GM15510 (cell line): ENCODE results near the gene C11orf91.

Experiments
- POLR2A ChIP-seq: IDR thresholded peaks from 3 replicates; pipeline ENCODE4 v1.6.1; 2011; ENCODE audit warnings: borderline replicate concordance; ENCODE audit not compliant: insufficient read length; ENCODE audit errors: extremely low read depth

C11orf91 gene

DNA sequence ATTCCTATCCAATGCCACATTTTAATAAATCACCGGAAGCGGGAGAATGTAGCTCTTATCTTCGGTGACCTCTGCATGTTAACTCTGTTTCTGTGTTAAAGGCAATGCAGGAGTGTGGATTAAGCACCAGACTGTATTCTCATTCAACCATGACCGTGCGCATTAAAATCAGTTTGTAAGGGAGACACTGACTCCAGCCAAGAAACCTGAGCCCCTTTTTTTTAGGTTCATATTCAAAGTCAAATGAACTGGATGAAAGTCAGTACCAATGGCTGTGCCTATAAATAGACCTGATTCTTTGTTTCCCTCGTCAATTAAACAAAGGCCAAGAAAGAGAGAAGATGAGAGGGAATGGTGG lies 32.2 kb downstream of the C11orf91 start:
- no peak for TF ChIP-seq POLR2A

- no peak for TF ChIP-seq POLR2A
These were observed 32.7 kb downstream of the C11orf91 start for GRCh38 chr11:33667819-33668467.

DNA sequence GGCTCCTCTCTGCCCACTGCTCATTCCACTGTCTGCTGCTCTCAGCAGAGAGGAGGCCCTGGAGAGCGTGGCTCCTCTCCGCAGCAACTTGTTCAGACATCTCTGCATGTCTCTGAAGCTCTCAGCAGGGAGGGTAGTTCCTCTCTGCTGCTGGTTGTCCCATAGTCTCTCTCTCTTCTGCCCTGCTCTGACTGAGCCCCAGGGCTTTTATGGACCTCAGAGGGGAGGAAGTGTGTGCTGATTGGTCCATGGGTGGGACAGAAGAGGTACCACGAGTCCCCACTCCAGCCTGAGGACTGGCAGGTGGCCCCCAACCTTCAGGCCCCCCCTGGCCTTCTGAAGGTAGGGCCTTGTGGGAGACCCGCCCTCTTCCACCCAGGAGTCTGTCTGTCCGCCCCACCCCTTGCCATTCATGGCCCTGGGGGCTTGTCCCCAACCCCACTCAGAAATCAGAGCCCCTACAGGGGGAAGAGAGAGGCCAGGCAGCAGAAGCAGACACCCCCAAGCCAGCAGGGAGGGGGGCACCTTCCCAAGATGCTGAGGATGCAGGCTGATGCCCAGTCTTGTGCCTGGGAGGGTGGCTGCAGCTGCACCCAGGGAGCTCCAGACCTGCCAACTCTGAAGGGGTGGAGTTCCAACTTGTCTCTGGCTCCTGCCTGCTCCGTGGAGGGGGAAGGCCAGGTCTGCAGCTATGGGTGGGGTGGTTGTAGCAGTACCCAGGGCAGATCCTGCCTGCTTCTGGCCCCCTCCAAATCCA lies 35.1 kb downstream of the C11orf91 start:
- TF ChIP-seq POLR2A: no peak

- no peak for TF ChIP-seq POLR2A
These were observed 35.8 kb downstream of the C11orf91 start for GRCh38 chr11:33664827-33665226.

DNA sequence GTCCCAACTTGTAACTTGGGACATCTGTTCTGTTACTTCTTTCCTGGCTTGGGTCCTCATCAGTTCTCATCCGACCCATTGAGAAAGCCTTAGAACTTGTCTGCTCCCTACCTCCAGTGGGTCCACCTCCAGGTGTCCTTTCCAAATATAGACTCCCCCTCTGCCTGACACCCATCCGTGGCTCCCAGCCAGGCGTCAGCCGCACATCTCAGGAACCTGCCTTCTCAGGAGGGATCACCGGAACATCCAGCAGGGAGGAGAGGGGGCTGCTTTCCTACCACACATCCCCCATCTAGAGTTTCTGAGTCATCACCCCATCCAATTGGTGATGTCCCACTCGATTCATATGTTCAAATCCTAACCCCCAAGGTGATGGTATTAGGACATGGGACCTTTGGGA lies 36.5 kb downstream of the C11orf91 start:
- TF ChIP-seq POLR2A: no peak

DNA sequence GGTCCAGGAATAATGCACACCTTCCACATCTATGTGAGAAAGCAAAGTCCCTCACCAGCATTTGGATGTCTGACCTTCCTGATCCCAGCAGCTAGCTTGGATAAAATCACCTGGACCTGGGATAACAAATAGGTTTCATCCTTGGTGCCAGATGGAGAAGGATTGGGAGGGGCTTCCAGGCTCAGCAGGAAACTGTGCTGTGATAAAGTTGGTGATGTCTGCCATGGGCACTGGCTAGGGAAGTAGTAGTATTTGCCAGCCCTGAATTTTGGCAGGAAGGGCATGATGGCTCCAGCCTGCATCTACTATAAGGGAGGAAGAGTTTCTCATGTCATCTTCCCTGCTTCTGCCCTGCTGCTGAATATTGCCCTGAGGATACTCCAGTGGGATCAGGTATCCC lies 37.5 kb downstream of the C11orf91 start:
- no peak for TF ChIP-seq POLR2A

- no peak for TF ChIP-seq POLR2A
These were observed 39.7 kb downstream of the C11orf91 start for GRCh38 chr11:33660962-33661361.

GRCh38 chr11:33659370-33660139 lies 41.1 kb downstream of the C11orf91 start:
- TF ChIP-seq POLR2A: no peak

- TF ChIP-seq POLR2A: no peak
These were observed 42.3 kb downstream of the C11orf91 start for GRCh38 chr11:33658195-33658900.

DNA sequence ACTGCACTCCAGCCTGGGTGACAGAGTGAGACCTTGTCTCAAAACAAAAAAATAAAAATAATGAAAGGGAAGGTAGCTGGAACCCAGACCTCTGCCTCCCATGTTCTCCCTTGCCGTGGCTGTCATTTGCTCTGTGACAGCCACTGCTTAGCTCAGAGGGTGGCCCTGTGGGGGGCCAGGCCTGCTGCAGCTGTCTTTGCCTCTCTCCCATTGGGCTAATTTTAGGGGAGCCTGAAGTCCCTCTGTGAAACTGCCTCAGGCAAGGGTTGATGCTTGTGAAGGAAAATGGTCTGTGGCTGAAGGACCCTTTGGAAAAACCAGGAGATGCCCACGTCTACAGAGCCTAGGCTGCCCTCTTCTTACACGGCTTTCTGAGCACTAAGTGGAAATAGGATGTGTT lies 42.9 kb downstream of the C11orf91 start:
- TF ChIP-seq POLR2A: no peak

DNA sequence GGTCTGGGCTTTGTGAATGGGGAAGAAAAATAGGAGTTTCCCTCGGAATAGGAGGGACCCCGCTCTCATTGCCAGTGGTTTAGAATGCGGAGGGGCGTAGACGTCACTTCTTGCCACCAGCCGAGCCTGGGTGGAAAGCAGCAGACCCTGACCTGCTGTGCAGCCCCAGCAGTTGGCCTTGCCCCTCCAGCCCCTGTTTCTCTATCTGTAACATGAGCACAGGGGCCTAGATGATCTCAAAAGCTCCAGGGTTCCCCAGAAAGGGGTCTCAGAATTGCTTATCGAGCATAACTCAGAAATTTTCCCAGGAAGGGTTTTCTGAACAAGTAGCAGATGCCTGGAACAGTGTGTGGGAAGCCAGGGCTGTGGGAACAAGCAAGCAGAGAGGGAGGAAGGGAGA lies 43.9 kb downstream of the C11orf91 start:
- no peak for TF ChIP-seq POLR2A

GRCh38 chr11:33655842-33656600 lies 44.6 kb downstream of the C11orf91 start:
- no peak for TF ChIP-seq POLR2A

- TF ChIP-seq POLR2A: no peak
These were observed 46.0 kb downstream of the C11orf91 start for GRCh38 chr11:33654594-33654993.

DNA sequence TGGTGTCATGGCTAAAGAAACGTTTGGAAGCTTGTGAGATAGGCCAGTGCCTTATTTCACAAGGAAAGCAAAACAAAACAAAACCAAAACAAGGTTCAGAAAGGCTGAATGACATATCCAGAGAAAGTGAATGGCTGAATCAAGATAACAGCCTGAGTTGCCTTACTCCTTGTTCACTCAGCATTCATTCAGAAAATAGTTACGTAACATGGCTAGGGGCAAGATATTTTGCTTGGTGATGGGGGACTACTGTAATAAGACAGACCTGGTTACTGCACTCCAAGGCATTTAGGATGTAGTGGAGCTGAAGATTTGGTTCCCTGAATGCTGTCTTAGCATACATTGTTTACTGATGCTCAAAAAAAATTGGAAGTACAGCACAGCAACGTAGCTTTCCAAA lies 47.7 kb downstream of the C11orf91 start:
- no peak for TF ChIP-seq POLR2A
